GM12801 (cell line): ENCODE data around the gene OTULINL.

Source experiments
- CTCF ChIP-seq: IDR thresholded peaks from one replicate; pipeline ENCODE4 v1.5.1; 2011; ENCODE audit warnings: control low read depth; ENCODE audit not compliant: insufficient read length; ENCODE audit errors: extremely low read depth

Gene OTULINL

GRCh38 chr5:14577079-14577725, 4.4 kb upstream of the OTULINL start:
- no peak for TF ChIP-seq CTCF

- TF ChIP-seq CTCF = no peak
Observed at GRCh38 chr5:14577971-14578370, 3.6 kb upstream of the OTULINL start.

- no peak for TF ChIP-seq CTCF
Observed at GRCh38 chr5:14579246-14579645, 2.3 kb upstream of the OTULINL start.

- TF ChIP-seq CTCF = no peak
Observed at GRCh38 chr5:14579731-14580397, 1.7 kb upstream of the OTULINL start.

- TF ChIP-seq CTCF = no peak
Observed at GRCh38 chr5:14580398-14581034, 1.1 kb upstream of the OTULINL start.

- TF ChIP-seq CTCF = no peak
Observed at GRCh38 chr5:14581891-14582796, 552 bp downstream of the OTULINL start.

GRCh38 chr5:14582797-14583137, 1.2 kb downstream of the OTULINL start:
- TF ChIP-seq CTCF = no peak
